Inflammatory macrophage treated with lipopolysaccharide for 1 hour (primary cell): ENCODE results near the gene GTF2F1.
"Not testable (repeated sequence)": the region's sequence is repeated elsewhere in the genome, so short reads cannot be mapped to it uniquely, and the experiment has no call there.

Experiments
- DNase-seq, 2 donors: peaks; one replicate each; pipeline ENCODE4 v3.0.0-alpha.2; 2020 to 2022

GTF2F1 gene, protein sequence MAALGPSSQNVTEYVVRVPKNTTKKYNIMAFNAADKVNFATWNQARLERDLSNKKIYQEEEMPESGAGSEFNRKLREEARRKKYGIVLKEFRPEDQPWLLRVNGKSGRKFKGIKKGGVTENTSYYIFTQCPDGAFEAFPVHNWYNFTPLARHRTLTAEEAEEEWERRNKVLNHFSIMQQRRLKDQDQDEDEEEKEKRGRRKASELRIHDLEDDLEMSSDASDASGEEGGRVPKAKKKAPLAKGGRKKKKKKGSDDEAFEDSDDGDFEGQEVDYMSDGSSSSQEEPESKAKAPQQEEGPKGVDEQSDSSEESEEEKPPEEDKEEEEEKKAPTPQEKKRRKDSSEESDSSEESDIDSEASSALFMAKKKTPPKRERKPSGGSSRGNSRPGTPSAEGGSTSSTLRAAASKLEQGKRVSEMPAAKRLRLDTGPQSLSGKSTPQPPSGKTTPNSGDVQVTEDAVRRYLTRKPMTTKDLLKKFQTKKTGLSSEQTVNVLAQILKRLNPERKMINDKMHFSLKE

DNA sequence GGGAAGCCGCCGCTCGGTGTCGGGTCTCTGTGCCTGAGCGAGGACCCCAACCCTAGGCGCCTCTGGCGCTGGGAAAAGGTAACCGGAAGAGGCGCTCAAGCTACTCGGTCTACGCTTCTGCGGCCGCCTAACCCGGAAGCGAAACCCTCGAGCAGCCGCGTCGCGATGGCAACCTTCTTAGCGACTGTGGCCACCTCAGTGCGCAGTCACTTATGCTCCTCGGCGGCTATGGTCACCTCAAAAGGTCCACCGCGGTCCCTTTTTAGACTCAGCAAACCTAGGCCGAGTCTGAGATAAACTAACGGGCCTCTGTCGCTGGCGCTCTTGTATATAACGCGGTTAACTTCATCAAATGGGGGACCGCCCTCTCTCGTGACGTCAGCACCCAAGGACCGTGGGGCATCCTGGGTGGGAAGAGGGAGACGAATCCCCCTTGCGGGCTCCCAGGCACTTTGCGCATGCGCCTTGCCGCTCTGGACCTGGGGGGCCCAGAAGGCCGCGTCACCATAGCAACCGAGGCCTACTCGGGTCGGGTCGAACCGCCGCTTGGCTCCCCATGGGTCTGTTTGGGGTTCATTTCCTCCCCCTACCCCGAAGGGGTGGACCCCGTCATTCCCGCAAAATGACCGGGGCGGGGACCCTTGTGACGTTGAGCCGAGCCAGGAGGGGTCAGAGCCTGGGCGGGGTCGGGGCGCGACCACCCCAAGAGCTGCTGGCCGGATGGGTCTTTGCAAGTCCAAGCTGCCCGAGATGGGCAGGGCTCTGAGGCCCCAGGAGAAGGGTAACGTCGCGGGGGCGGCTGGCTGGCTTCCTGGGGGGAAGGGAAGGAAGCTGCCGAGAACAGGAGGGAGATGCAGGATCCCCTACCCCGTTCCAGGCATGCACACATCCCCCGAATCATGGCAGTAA, at the start of gene GTF2F1:
Gene GTF2F1 (minus strand): TSS at position 91 of the 909 bp plus-strand sequence. CDS start 169 bp downstream, outside the sequence.
- peak; percentile 82 to 92 for DNase-seq

DNA sequence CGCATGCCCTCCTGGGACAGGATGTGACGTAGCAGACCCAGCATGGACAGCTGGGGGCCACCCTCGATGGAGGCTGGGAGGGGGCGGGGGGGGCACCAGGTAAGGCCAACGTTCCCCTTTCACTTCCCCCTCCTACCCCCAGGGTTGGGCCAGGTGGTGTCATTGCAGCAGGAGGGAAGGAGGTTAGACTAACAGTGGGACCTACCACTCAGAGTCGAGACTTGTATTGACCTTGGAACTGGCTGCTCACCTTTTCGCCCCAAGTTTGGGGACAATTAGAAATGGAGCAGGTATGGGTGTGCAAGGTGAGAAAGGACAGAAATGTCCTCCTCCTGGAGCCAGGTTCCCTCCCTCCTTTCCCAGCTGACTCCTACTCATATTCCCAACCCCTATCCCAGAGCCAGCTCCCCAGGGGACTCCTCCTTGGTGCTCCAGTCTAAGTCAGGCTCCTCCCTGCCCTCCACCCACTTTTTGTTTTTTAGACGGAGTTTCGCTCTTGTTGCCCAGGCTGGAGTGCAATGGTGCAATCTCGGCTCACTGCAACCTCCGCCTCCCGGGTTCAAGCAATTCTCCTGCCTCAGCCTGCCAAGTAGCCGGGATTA, 49.2 kb upstream of the GTF2F1 start:
- no peak for DNase-seq

DNA sequence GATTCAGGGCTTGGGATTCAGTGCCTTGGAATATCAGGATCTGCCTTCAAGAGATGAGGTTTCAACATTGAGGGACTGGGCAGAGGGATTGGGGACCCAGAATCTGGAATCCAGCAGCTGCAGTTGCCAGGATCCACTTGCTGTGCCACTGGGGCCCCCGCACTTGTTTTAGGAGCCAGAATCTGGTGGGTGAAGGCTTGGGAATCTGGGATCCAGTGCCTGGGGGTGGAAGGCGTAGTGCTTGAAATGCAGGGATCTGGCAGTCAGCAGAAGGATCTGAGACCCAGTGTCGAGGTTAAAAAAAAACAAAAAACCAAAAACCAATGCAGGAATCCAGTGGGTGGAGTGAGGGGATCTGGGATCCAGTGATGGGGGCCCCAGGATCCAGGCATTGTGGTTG, 47.9 kb upstream of the GTF2F1 start:
- no peak for DNase-seq

DNA sequence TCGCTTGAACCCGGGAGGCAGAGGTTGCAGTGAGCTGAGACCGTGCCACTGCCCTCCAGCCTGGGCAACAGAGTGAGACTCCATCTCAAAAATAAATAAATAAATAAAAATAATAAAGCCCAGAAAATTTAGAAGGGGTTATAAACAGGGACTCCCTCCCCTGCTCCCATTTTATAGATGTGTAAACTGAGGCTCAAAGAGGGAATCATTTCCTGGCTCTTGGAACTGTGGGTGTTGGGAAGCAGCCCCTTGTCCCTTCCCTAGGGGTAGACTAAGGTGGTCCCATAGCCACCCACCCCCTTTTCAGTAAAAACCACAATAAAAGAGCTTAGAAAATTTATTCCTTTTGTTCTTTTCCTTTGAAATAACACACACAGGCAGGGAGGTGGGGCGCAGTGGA, 46.8 kb upstream of the GTF2F1 start:
- DNase-seq = no peak

DNA sequence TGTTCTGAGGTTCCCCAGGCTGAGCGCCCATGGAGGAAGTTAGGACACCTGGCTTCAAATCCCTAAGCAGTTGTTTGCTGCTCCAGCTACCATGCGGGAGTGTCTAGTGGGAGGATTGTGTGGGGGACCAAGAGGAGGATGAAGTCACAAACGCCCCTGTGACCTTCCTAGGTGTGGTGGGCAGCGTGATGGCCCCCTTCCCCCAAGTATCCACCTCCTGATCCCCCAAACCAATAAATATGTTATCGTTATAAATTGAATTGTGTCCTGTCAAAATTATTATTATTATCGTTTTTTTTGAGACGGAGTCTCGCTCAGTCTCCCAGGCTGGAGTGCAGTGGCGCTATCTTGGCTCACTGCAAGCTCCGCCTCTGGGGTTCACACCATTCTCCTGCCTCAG, 40.7 kb upstream of the GTF2F1 start, which contains the start of gene SLC25A41:
Gene SLC25A41 (minus strand): TSS at position 101 of the 400 bp plus-strand sequence. CDS start 70 bp downstream, at position 31.
- DNase-seq = no peak

DNA sequence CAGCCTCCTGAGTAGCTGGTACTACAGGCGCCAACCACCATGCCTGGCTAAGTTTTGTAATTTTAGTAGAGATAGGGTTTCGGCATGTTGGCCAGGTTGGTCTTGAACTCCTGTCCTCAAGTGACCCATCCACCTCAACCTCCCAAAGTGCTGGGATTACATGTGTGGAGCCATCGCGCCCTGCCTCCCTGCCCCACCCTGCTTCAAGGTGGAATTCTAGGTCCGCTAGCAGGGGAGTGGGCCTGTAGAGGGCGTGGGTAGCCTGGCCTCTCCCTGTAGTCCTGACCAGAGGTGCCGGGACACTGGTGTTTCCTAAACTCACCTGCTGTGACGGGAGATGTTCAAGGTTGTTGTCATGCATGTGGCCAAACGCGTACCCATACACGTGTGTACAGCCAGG, 40.2 kb upstream of the GTF2F1 start:
- DNase-seq = no peak

DNA sequence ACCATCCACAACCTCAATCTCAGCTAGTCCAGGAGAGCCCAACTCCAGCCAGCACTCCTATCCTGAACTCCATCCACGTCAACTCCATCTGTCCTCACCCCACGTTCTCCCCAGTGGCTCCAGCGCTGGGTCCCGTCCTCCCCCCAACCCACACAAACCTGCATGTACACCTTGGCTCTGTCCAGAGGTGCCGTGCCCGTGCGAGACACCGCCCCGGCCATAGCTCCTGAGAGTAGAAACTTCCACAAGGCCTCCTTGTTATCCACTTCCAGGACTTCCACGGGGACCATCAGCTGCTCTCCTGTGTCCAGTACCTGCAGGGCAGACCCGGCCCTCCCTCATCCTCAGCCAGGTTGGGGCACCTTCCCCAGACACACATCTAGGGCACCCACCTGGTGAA, 38.9 kb upstream of the GTF2F1 start:
- no peak for DNase-seq

DNA sequence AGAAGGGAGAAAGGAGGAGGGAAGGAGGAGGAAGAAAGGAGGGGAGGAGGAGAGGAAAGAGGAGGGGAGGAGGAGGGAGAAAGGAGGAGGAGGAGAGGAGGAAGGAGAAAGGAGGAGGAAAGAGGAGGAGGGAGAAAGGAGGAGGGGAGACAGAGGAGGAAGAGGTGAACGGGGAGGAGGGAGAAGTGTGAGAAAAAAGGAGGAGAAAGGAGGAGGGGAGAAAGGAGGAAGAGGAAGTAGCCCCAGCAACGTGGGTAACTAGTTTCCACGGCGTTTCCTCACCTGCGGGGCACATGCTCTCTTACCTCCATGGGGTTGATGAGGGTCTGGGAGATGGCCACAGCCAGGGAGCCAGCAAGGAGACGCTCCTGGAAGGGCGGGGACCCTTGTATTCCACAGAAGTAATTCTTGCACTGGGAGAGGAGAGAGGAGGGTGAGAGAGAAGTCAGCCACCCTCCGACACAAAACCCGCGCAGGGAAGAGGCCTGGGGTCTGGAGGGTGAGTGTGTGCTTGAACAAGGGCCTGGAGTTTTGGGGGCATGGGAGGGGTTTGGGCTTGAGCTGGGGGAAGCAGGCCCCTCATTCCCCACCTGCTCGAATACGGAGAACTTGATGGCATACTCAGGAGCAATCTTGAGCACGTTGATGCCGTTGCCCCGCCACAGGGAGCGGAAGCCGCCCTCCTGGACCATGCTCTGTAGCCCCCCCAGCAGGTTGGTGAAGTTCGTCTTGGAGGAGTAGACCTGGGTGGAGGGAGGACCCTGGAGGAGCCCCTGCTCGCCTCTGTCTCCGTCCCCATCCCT, 36.7 kb upstream of the GTF2F1 start:
- no peak for DNase-seq

DNA sequence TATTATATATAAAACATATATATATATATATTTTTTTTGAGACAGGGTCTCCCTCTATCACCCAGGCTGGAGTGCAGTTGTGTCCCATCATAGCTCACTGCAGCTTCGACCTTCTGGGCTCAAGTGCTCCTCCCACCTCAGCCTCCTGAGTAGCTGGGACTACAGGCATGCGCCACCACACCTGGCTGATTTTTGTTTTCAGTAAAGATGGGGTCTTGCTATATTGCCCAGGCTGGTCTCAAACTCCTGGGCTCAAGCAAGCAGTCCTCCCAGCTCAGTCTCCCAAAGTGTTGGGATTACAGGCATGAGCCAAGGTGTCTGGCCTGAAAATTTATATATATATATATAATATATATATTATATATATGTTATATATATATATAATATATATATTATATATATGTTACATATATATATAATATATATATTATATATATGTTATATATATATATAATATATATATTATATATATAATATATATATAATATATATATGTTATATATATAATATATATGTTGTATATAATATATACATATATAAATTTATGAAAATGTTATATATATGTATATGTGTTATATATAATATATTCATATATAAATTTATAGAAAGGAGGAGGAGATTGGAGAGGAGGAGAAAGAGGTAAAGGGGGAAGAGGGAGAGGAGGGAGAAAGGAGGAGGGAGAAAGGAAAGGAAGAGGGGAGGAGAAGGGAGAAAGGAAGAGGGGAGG, 35.9 kb upstream of the GTF2F1 start:
- DNase-seq = not testable (repeated sequence)

DNA sequence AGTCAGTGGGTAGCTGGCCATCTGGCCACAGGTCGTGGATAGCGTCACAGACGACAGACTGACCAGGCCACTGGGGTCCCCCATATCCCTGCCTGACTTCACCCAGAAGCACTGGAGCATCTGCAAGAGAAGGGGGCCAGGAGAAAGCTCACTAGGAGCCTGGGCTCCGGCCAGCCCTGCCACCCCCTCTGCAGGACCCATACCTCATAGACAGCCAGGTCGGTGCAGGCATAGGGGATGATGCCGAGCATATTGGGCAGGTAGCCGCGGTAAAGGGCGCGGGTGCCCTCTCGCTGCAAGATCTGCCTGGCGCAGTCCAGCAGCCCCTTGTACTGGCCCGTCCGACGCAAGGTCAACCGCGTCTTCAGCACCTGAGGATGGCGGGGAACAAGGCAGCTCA, 34.2 kb upstream of the GTF2F1 start:
- no peak for DNase-seq

DNA sequence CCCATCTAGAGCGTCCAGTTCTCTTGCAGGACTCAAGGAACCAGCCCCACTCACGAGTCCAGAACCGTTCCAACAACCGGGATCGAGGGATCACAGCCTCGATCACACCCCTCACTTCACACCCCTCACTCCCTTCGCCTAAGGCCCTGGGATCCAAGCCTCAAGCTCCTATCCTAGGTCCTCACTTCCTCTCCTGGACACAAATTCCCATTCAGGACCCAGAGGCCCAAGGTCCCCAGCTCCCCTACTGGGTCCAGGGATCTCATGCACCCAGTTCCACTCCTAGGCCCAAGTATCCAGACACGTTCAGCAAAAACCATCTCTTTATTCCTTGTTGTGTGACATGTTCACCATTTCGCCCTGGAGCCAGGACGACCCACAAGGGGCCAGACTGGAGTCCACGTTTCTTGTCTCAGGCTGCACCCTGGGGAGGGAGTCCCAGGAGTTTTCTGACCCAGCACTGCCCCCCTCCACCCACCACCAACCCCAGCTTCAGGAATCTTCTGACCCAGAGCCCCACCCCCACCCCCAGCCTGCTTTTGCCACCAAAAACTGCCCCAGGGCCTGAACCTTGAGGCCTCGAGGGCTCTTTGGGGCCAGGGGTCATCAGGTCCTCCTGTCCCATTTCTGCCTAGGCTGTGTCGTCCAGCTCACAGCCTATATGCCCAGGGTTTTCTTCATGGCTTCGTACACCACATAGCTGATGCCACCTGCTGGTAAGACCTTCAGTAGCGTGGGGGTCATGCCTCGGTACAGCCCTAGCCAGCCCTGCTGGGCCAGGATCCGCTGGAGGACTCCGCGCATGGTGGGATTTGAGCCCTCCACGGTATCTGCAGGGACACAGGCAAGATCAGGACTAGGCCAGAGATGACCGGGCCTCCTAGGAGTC, 33.0 kb upstream of the GTF2F1 start:
- no peak for DNase-seq

DNA sequence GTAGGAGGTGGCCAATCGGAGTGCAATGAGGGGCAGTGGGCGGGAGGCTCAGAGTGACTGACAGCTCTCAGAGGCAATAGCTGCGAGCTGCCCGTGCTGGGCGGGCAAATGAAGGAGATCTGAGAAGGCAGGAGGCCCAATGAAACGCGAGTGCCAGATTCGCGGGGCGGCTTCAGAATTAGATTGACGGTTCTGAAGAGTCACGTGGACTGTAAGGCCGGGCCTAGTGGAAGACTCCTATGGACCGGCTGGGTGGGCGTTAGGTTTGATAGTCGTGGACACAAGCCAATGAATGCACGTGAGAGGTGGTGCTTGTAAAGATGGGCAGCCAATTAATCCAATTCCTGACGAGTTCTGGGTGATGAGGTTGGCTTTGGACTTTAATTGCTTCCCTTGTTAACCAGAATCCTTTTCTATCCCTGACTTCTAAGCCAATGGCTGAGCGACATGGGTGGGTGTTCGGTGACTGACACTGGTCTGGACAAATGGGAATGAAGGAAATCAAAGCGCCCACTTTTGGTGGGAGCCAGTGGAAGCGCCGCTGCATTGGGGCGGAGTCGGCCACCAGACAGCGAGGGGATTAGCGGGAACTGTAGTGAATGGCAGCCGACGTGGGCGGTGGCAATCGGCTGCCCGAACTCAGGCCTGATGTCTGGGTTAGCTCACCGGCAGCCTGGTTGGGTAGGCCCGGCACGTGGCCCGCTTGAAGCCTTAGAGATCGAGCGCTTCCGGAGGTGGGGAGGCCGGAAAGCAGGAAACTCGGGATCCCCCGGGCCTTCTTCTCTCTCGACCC, 32.2 kb upstream of the GTF2F1 start:
- DNase-seq = peak; percentile 100

DNA sequence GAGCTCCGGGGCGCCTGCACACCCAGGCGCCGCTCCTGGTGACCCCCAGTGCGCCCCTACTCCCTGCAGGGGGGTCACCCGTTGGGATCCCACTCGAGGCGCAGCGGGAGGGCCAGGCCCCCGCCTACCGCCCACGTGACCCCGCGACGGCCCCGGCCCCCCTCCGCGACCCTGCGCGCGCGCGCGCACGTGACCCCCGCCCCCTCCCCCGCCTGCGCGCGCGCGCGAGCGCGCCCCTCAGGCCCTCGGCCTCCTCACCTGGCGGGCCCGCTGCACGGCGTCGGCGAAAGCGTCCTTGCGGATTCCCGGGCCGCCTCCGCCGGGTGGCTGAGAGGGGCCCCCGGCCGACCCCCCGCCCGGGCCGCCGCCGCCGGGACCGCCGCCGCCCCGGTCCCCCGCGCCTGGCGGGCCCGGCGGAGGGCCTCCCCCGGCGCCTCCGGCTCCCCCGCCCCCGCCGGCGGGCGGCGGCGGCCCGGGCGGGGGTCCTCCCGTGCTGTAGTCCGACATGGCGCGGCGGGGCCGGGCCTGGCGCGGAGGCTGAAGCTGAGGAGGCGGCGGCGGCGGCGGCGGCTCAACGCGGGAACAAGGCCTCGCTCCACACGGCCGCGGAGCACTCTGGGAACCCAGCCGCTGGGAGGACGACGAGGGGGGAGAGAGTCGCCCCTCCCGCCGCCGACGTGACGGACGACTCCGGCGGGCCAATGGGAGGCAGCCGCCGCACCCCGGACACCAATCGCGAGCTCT, 31.4 kb upstream of the GTF2F1 start, which contains the start of gene KHSRP:
Gene KHSRP (minus strand): TSS at position 617 of the 744 bp plus-strand sequence. CDS start 110 bp downstream, at position 507.
- DNase-seq = no peak

DNA sequence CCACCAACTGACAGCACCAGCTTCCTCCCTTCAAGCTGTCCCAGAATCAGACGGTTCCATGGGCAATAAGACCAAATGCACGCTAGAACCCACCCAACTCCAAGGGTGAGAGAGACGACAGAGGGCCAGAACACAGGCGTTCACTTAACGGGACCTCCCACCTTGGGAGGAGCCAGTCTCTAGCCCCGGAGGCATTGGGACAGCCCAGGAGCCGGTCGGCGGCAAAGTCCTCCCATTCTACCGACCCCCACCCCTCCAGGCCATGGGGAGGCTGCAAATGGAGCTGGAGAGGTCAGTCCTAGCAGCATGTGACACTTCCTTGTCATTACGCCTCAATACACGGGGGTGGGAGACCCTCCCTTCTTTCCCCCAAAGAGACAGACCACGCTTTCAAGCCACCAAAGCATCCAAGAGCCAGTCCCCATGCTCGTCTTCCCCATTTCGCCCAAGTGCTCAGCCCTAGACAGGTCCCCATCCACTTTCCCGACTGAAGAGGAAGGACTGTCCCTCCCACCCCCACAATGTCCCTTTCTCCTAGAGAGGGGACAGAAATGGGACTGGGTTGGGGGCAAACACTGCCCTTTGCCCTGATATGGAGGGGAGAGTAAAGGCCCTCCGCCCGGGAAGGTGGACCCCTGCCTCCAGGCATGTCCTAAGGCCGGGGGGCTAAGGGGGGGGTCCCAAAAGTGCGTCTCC, 30.7 kb upstream of the GTF2F1 start:
- DNase-seq = peak; percentile 32 to 41

DNA sequence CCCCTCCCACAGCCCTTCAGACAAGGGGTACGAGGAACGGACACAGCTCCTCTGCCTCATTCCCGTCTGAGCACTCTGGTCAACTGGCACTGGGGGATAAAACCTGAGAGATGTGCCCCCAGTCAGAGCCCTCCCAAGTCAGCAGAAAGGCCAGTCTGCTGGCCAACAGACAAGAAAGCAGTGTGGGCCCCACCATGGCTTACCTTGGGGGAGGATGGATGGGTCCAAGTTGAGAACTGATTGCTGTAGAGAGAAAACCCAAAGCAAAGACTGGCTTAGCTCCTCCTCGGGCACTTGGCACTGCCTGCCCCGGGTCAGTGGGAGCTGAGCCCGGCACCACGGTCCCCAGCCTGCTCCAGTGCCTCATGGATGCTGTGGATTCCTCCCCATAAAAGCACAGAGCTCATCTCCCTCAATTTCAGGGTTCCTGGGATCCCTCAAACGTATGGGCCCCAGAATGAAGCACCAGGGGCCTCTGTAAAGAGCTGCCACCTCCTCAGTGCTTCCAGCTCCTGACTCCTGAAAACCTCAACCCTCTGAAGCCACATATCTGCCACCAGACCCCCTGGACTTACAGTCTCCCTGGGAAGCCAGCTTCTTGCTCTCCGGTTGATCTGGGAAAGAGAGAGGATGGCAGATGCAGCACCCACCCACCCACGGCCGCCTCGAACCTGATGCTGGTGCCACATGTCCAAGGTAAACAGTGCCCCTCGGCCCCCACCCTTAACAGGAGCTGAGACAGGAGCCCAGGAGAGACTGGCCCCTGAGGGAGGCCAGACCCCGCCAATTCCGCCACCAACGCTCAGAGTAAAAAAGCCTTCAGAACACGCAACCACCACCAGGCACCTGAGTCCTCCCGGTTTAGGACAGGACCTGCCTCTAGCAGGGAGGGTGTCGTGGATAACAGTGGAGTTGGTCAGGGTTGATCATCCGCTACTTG, 28.4 kb upstream of the GTF2F1 start:
- DNase-seq = no peak

DNA sequence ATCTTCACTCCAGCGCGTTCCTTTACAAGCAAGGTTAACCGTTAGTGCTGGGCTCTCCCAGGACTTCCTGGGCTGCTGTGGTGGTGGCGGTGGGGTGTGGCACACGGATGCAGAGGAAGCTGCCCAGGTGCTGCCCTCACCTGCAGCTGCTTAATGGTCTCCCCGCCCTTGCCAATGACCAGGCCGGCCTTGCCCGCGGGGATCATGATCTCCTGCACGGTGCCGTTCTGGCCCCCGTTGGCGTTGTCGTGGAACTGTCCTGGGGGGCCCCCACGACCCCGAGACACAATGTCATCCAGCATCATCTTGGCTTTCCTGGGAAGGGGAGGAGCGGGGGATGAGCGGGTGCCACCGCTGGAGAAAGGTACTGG, 25.6 kb upstream of the GTF2F1 start:
- DNase-seq = no peak
